RWPE2 (cell line): Measurements from ENCODE around the gene INHBB.

Source experiments
- ATAC-seq: fragments of 200-7000 bp; cut with Tn5 transposase; 3 replicates; pipeline ENCODE4 v1.9.1; 2021; ENCODE audit warnings: low read depth
- DNase-seq: peaks from one replicate; pipeline ENCODE4 v3.0.0-alpha.2; 2020; ENCODE audit warnings: low spot score
- H3K27ac ChIP-seq: fragments of 450-650 bp; 2 replicates; pipeline ENCODE4 v1.5.1; 2017; ENCODE audit warnings: mild to moderate bottlenecking; ENCODE audit not compliant: poor library complexity, severe bottlenecking
- H3K27me3 ChIP-seq: fragments of 250-450 bp; sonication (Bioruptor Pico); 2 replicates; pipeline ENCODE4 v1.5.1; 2021; ENCODE audit warnings: mild to moderate bottlenecking, moderate library complexity; ENCODE audit not compliant: insufficient read depth, poor library complexity, severe bottlenecking
- H3K36me3 ChIP-seq: fragments of 250-450 bp; sonication (Bioruptor Pico); 2 replicates; pipeline ENCODE4 v1.5.1; 2020; ENCODE audit warnings: low read depth, mild to moderate bottlenecking, moderate library complexity
- H3K4me1 ChIP-seq: fragments of 250-450 bp; sonication (Bioruptor Pico); 2 replicates; pipeline ENCODE4 v1.5.1; 2021; ENCODE audit warnings: mild to moderate bottlenecking, moderate library complexity; ENCODE audit not compliant: insufficient read depth, poor library complexity, severe bottlenecking
- H3K4me3 ChIP-seq: fragments of 250-450 bp; sonication (Bioruptor Pico); 2 replicates; pipeline ENCODE4 v1.5.1; 2021; ENCODE audit warnings: mild to moderate bottlenecking, moderate library complexity; ENCODE audit not compliant: severe bottlenecking
- H3K9me3 ChIP-seq: fragments of 250-450 bp; sonication (Bioruptor Pico); 2 replicates; pipeline ENCODE4 v1.5.1; 2021; ENCODE audit warnings: mild to moderate bottlenecking, moderate library complexity; ENCODE audit not compliant: severe bottlenecking
- CTCF ChIP-seq: fragments of 450-650 bp; IDR thresholded peaks from one replicate; pipeline ENCODE4 v1.5.1; 2017; ENCODE audit warnings: mild to moderate bottlenecking, moderate library complexity; ENCODE audit not compliant: poor library complexity, severe bottlenecking

INHBB gene

GRCh38 chr2:120346026-120346666, at the start of gene INHBB:
Gene INHBB, plus strand, starts transcription at chr2:120346136. Its CDS starts 53 bp downstream, at chr2:120346189.
- no peaks in the 10 kb centered on the region for H3K36me3 ChIP-seq
- no peak within 1 kb of the TSS for H3K27ac ChIP-seq
- H3K9me3 ChIP-seq = no peaks in the 10 kb centered on the region
- H3K4me3 ChIP-seq = peak within 1 kb of the TSS; percentile 31
- no peaks in the 10 kb centered on the region for H3K4me1 ChIP-seq
- TF ChIP-seq CTCF = no peak
- DNase-seq = no peak
- ATAC-seq = no peak
- peaks cover 50% of the 10 kb centered on the region for H3K27me3 ChIP-seq

- ATAC-seq = no peak
- Histone ChIP-seq H3K36me3 (peaks cover 29% of the 10 kb centered on the region), H3K27me3 (no peaks in the 10 kb centered on the region), H3K4me3 (no peak overlapping the region), H3K4me1 (no peaks in the 10 kb centered on the region), H3K9me3 (no peaks in the 10 kb centered on the region), H3K27ac (no peak overlapping the region)
- no peak for TF ChIP-seq CTCF
- DNase-seq = no peak
Measured at GRCh38 chr2:120298173-120298835, 47.6 kb upstream of the INHBB start.

GRCh38 chr2:120299004-120299403, 46.9 kb upstream of the INHBB start:
- H3K27ac ChIP-seq = no peak overlapping the region
- no peaks in the 10 kb centered on the region for H3K9me3 ChIP-seq
- no peak overlapping the region for H3K4me3 ChIP-seq
- DNase-seq (no peak), ATAC-seq (no peak)
- no peaks in the 10 kb centered on the region for H3K27me3 ChIP-seq
- H3K4me1 ChIP-seq = no peaks in the 10 kb centered on the region
- peaks cover 22% of the 10 kb centered on the region for H3K36me3 ChIP-seq
- TF ChIP-seq CTCF = no peak

- no peak for ATAC-seq
- no peak overlapping the region for H3K27ac ChIP-seq
Measured at GRCh38 chr2:120299561-120299960, 46.4 kb upstream of the INHBB start.

More at GRCh38 chr2:120299561-120299960, 46.4 kb upstream of the INHBB start:
- H3K27me3 ChIP-seq = no peaks in the 10 kb centered on the region
- H3K4me3 ChIP-seq = no peak overlapping the region
- no peak for DNase-seq
- no peaks in the 10 kb centered on the region for H3K9me3 ChIP-seq
- no peak for TF ChIP-seq CTCF
- H3K4me1 ChIP-seq = no peaks in the 10 kb centered on the region
- peaks cover 16% of the 10 kb centered on the region for H3K36me3 ChIP-seq
